GM18526 (cell line): ENCODE data around the gene NELL2.

Experiments
- POLR2A ChIP-seq: IDR thresholded peaks from 3 replicates; pipeline ENCODE4 v1.6.1; 2011; ENCODE audit not compliant: insufficient read length; ENCODE audit errors: extremely low read depth

The NELL2 gene

DNA sequence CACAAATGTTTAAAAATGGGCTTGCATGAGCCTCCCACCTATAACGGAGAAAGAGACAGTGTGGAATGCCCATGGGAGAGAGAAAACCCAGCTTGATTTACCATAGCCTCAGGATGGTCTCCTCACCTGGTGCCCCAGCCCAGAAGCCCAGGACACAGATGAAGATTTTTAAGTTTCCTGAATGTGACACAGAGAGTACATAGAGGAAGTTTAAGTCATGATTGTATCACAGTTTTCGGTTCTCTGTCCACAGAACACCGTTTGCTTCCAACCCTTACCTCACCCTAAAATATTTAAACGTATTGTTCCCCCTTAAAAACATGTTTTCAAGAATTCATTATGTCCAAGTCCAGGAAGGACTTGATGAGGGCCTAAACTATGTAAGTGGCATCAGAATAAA, 56.2 kb downstream of the NELL2 start:
- no peak for TF ChIP-seq POLR2A

DNA sequence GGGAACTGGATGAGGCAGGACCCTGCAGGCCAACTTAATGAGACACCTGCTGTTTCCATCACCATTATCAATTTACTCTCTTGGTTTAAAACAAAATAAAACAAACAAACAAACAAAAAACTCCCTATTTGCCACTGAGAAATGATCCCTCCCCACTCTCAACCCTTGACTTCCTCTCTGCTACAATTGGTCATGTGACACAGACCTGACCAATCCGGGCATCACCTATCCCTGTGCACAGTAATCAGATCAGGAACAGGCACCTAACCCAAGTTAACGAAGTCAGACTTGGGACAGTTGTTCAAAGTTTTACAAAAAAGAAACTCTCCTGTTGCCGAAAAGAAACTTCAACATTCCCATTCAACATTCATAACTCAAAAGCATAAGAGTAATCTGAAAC, 58.4 kb downstream of the NELL2 start:
- no peak for TF ChIP-seq POLR2A

DNA sequence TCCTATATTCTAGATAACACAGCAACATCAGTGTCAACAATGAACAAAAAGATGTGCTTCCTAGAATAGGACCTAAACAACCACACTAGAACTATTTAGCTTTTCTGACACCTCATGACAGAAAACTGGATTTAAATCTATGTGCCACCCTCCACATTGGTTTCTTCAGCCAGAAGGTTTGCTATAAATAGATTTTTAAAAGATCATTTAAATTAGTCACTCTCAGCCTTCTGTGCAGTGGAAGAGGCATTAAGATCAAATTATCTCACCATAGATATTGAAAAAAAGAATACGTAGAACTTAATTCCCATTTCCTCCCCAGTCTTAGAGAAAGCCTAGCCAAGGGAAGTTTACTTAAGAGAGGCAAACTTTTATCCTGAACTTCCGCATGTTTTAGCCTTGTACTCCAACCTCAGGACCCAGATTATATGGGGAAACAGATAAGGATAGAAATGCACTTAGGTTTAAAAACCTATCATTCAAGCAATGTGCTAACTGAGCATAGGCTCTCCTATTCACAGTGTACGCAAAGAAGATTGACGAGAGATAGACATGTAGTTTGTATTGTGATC, 59.6 kb downstream of the NELL2 start:
- no peak for TF ChIP-seq POLR2A

DNA sequence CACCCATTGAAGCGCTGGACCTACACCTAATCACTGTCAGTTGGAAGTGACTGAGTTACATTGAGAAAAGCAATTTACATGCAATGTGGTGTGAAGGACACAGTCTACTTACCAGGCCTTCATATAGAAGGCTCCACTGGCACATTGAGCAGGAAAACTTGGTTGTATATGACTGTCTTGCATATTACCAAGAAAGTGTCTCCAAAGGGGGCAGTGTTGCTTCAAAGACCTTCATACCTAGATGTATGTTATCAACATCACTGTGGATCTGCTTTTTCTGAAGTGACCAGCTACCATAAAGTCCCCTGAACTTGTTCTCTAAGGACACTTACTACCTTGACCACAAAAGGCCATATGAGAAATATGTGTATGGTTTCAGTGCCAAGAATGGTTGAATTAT, 64.1 kb downstream of the NELL2 start:
- TF ChIP-seq POLR2A = no peak

DNA sequence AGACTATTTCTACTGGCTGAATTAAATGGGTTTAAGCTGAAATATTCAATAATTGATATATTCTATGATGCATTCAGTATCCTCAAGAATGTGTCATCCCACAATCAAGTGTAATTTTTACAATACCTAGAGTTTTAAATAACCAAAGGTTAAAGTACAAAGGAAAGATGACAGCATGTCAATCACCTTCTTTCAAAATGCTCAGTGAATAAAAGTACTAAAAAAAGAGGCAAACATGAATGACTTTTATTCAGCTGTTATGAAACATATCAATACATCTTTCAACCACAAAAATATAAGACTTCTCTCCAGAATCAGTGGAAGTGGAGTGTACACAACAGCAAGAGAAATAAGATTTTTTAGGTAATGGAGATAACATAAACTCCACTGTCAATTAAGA, 72.0 kb downstream of the NELL2 start:
- TF ChIP-seq POLR2A = no peak

DNA sequence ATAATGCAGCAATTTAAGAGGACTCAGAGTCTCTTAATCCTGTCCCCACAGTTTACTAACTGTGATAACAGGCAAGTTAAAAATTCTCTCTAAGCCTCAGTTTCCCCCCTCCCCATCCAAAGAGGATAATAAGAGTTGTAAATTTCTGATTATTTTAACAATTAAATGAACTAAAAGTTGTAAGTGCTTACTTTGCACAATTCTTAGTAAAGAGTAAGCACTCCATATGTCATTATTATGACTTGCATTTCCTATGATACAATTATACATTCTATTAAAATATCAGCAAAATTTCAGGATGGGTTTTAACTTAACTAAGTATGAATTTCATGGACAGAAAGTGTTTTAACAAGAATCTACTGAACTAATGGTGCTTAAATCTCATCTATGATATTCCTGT, 80.1 kb downstream of the NELL2 start:
- no peak for TF ChIP-seq POLR2A

DNA sequence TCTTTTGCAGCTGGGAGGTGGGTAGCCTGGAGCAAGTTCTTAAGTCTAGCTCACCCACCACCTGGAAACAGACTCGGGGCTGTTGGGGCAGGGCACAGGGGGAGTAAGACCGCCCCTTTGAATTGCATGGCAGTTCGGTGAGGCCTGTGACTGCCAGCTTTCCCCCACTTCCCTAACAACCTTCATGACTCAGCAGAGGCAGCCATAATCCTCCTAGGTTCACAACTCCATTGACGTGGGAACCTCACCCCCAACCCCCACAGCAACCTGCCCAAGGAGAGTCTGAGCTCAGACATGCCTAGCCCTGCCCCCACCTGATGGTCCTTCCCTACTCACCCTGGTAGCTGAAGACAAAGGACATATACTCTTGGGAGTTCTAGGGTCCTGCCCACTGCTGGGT, 87.4 kb downstream of the NELL2 start:
- no peak for TF ChIP-seq POLR2A

DNA sequence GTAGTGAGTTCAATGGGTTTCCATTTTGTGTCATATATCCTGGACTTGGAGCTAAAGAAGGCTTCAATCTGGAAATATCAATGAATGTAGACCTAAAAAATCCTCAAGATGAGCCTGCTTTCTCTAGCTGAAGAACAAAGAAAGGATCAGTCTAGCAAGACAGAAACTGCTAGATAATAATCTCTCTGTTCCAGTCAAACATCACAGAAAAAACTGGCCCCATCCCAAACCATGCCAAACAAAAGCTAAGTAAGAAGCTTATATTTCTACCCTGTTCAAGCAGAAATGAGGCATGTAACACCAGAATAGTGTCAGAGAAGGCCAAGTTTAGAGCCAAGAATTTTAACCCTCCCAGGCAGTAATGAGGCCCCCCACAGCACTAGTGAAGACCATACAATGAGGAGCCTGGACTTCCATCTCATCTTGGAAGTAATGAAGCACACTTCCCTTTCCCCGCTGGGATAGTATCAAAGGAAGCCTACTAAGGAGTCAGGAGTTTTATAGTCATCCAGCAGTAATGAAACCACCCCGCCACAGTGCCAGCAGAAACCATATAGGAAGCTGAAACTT, 95.8 kb downstream of the NELL2 start:
- TF ChIP-seq POLR2A = no peak

DNA sequence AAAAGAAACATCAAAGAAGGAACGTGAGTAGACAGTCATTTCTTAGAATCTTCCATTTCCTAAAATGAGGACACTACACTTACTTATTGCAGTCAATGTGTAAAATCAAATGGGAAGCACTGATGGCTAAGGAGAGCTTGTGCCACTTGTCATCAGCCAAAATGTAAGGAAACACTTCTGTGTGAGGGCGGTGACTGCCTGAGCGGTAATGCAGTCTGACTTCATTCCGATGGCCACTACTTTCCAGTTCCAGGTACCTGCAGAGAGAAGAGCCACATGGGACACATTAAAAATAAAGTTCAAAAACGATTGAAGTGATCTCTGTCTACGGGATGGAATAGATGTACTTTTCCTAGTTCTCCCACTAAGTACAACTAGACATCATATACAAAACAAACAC, 96.3 kb downstream of the NELL2 start:
- no peak for TF ChIP-seq POLR2A

DNA sequence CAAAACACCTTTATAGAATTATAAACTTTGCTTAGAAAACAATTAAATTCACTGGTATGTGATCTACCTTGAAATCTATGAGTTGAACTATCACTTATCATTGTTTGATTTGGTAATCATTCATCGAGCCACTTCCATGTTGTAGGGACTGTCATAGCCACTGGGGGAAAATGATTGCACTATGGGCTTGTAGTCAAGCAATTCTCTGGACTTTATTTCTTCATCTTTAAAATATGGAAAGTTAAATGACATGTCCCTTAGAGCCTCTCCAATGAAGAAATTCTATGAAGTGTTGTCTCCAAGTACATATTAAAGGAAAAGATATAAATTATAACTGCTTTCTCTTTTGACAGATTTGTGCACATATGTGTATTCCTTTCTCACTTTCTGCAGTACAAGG, 97.3 kb downstream of the NELL2 start:
- TF ChIP-seq POLR2A = no peak

DNA sequence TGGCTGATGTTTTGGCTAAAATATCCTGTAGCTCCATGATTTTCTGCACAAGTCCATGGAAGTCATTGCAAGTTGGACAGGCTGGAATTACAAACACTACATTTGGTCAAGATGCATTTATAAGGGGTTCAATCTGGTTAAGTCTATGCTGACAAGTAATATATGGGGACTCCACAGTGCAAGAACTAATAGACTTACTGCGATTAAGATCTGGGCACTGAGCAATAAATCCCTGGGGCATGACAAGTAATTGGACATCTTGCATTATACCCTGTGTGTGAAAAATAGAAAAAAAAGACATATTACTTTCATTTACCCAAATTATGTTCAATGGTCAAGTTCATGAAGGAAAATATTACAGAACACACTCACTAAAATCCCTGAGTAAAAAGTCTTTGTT, 99.1 kb downstream of the NELL2 start:
- no peak for TF ChIP-seq POLR2A

DNA sequence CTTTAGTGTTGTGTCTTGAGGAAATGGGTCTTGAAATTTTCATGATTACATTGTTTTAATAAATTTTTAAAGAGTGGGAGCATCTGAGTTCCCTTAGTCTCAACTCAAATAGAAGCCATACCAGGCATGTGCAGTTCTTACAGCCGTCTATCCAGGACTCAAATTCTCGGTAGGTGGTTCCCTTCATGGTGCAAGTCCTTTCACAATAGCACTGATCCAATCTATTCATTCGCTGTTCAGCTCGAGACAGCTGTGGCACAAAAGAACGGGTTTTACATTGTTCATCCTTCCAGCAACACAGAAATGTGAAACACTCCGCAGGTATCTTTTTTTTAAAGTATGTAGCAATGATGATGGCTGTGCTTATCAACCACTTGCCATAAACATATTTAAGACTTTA, 100.2 kb downstream of the NELL2 start:
- TF ChIP-seq POLR2A = no peak

DNA sequence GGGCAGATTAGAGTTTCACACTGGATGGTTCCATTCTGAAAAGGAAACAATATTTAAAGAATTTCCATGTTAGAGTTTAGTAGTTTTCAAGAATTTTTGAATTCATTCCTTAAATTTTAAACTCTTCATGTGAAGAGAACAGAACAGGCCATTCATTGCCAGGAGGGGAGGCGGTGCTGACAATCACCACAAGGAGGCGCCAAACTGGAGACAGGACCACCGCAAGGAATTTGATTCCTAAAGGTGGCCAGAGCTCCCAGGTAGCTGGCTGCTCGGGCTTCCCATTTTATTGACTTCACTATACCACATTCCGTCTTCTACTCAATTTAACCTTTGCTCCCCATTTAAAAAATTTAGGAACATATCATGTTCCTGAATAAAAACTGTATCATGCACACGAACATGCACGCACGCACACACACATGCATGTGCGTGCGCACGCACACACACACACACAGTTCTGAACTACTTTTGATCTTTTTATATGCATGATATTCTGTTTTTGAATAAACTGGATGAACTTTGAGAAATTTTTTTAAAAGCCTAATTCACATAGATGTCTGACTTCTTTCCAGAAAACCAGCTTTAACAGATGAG, 101.2 kb downstream of the NELL2 start:
- no peak for TF ChIP-seq POLR2A

DNA sequence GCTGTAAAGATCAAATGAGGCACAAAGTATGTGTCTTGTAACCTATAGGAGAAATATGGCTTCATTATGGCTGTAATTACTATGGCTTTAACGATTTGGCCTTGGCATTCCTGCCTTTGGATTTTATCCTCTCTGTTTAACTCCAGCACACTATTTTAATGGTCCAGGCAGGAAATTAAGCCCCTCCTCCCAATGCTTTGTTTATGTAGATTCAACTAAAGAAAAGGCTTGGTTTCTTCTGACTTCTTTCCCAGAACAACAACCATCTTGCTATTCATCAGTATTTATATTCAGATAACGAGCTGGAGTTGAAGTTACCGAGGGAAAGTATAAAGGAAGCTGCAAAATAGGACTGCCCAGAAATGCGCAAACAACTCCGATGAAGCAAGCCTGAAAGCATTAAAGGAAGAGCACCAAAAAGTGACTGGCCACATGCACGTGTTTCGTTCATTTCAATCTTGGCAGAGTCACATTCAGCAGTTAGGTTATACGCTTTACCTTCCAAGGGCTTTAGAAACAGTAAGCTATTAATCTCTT, 104.6 kb downstream of the NELL2 start:
- TF ChIP-seq POLR2A = no peak

DNA sequence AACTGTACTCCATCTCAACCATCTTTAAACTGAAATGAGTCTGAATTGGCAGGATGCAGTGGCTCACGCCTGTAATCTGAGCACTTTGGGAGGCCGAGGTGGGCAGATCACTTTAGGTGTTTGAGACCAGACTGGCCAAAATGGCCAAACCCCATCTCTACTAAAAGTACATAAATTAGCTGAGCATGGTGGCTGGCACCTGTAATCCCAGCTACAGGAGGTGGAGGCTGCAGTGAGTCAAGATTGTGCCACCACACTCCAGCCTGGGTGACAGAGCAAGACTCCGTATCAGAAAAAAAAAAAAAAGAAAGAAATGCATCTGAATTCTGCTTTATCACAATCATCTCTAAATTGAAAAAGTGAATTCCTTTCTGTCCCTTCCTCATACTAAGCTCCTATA, 110.3 kb downstream of the NELL2 start:
- no peak for TF ChIP-seq POLR2A

DNA sequence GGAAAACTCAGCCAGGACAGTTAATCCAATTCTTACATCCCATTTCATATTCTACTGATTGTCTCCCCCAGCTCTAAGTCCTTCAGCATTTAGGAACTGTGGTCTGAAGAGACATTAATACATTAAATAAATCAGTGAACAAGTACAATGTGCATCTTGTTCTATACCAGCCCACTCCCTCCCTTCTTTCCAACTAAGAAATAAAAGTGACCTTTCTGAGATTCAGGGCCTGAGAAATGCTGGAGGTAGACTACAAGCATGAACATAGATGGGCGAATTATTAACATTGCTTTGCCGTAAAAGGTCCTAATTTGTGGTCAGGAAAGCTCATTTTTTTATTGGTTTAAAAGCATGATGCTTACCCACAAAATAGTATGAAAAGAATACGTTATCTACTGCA, 113.1 kb downstream of the NELL2 start:
- TF ChIP-seq POLR2A = no peak

DNA sequence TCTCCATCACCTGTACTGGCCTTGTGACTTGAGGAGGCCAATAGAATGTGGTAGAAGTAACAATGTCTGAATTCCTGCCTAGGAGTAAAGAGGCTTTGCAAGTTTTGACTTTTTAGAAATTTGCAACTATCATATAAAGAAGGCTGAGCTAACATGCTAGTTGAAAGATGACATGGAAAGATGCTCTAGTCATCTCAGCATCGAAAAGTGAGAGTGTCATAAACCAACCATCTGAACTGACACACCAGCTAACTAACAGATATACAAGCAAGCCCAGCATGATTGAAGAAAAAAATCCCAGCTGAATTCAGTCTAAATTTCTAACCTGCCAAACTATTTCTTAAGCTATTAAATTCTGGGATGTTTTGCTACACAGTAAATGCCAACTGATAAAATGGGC, 116.8 kb downstream of the NELL2 start:
- TF ChIP-seq POLR2A = no peak

DNA sequence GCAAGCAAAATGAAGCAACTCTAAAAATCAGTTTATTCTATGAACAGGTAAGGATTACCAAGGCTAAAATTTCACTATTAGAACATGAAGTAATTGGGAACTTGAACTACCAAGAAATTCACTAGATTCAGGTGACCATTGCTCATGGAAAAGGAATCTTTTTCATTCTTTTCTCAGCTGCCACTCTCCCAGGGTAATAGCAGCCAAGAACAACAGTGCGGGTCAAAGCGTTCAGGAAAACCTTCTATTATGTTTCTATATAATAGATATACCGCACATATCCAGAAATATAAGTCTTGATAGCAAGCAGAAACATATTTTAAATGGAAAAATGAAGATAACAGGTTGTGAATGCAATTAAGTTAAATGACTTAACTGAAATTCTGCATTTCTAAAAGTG, 125.6 kb downstream of the NELL2 start:
- TF ChIP-seq POLR2A = no peak

DNA sequence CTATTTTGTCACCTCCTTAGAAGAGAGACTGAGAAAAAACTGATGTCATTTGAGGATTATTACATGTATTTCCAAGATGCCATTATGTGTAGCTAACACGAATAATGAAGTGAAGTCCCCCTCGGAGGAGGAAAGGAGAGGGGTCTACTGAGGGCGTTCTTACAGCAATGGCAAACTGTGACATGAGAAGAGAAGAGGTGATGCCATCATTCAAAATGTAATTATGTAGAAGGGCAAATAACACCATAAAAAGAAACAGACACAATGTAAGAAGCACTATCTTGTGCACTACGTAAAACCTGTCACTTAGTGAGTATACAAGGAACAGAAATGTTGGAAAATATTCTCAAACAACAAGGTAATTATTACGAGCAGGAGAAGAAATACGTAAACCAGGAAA, 126.5 kb downstream of the NELL2 start:
- no peak for TF ChIP-seq POLR2A
